Muscle of arm (tissue), 12 donors: ENCODE data around the gene DCAF12. TPM values are rescaled to one million over a fixed set of nuclear protein-coding genes. Genes with fewer than 3 reads are reported as not detected.

ENCODE experiments used
- DNase-seq: peaks from one replicate; pipeline ENCODE4 v3.0.0-alpha.2; 2013
- polyA plus RNA-seq, 12 donors: library from polyadenylated mRNA; unstranded; fragments of 120-200 nt; gene quantifications; one replicate each; pipeline ENCODE4 v1.2.1, GENCODE V29; 2013; ENCODE audit not compliant: insufficient read length in 12 of 12

DCAF12 gene
- polyA plus RNA-seq, 12 donors: 28.9 to 54.3 (median 39.5) TPM; not detected in 1

DNA sequence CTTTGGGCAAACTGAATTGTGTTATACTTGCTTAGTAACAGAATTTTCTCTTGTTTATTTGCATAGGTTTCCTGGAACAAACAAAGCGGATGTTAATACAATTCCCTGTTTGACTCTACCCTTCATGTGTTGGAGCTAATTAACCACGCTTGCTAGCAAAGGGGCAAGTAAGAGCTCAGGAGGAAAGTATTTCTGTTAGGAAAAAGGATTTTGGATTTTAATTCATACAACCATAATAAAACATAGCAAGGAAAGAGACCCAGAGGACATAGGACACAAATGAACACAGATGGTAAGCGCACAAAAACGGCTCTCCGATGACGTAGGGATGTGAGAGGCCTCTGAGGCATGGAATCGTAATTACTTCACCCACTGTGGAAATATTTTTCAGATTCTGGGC is 5.1 kb upstream of the DCAF12 start:
- DNase-seq: no peak

DNA sequence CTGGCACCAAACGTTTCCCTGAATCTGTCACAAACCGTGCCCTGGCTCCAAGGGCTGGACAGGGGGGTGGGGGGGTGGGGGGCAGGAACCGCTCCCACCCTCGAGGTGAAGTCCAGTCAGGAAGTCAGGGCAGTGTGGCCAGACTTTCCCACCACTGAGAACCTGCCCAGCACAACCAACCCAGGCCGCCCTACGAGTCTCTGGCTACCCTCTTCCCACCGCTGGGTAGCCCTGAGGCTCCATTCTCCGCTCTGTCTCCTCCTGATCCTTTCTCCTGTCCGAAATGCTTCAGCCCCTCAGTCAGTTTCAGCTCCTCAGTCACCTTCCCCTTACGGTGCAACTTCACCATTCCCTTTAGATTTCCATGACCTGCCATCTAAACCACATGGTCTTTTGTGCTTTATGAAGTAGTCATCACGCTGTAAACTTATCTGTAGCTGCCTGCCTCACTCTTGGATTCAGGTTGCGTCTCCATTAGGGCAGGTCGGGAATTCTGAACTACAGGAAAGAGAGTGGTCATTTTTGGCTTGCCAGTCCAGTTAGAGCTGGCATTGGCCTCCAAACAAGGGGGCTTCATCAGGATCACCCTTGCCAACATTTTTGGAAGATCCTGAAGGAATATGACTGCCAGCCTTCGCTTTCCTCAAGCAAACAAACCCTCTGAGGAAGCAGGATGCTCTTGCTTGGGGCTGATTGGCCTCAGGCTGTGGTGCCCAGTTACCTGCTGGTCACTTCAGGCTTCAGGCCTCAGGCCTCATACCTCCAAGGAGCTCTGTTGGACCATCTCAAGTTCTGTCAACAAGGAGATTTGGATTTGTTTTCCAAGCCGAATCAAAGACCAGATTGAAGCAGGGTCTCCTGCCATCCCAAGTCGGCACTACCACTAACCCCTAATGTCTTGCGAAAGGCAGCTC is 794 bp upstream of the DCAF12 start:
- no peak for DNase-seq

DNA sequence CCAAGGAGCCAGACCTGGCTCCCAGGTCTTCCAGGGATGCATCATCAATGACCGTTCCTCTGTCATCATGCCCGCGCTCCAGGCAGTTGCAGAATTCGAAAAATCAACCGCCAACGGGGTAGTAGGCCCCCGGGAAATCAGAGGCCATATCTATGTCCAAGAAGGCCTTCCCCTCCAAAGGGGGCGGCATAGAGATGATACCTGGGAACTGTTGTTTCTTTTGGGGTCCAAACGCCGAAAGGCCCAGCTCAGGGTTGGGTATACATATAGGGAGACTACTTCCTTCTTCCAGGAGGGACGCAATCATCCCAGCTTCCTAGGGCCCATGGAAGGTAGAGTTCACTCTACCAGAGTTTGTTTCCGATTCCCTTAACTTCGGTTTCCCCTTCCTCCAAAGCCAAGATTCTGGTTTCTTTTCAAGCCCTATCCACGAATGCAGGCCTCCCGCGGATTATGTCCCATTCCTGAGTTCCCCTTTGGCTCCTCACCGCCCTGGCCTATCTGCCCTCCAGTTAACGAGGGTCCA is 754 bp downstream of the DCAF12 start:
- DNase-seq: peak; percentile 13

DNA sequence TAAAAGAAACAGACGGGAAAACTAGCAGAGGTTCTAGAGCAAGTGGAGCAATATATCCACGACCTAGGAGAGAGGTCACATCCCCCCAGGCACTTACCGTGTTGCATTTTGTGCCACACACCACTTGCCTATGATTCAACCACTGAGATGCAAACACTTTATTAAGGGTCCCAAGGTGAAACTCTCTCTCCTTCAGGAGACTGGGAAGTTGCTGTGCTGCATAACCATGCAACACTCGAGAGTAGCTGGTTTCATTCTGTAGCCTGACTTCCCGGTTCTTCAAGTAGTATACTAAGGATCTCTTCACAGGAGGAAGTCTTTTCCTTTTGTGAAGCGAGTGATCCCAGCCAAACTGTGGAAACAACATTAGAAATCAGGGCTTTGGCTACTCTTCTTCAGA is 1.6 kb downstream of the DCAF12 start:
- no peak for DNase-seq

DNA sequence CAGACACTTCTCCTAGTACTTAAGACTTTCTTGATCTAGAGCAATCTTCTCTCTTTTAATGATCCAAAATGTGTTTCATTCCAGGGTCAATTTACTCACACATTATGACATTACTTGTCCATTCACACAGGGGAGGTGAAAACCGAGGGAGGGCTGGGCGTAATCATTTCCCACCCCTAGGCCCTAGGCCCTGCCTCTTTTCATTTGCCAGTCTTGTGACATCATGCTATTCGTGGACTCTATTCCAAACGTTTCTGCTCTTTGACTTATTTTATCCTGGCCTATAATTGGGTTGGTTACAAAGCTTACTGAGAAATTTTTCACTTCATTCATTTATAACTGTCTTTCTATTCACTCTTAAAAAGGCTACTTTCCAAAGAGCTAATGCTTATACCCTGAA is 2.4 kb downstream of the DCAF12 start:
- DNase-seq: no peak

- DNase-seq: peak; percentile 18
Observed at GRCh38 chr9:34123682-34124081, 2.8 kb downstream of the DCAF12 start.

DNA sequence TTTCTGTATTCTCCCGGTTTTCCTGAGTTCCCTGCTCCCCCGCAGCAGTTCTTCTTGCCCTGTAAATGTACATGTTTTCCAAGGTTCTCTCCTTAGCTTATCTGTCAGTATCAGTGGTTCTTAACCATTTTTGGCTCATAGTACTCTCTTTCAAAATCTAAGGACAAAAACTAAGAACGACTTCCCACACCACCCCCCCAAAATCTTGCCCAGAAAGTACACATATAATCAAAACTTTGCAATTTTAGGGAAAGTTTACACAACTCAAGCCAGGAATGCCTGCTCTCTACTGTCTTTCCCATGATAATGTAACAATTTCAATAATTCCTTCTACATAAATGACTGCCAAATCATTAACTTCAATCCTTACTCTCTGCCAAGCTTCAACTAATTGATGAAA is 4.5 kb downstream of the DCAF12 start:
- no peak for DNase-seq

- no peak for DNase-seq
Observed at GRCh38 chr9:34119713-34120112, 6.8 kb downstream of the DCAF12 start.

DNA sequence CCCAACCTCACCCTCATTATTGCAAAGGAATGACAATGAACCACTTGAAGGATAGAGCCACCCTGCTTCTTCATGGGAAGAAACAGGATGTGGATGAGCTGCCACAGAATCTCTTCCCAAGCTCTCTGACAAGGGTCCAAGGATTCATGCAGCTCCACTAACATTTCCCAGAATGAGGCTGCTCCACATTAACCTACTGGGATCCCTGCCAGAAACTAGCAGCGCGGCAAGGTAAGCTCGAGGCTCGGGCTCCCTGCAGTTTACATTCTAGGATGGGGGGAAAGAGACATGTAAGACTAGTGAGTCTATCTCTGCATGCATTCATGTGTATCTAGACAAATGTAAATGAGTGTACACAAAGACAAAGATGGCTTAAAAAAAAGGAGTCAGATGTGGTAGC is 12.1 kb downstream of the DCAF12 start:
- DNase-seq: no peak

DNA sequence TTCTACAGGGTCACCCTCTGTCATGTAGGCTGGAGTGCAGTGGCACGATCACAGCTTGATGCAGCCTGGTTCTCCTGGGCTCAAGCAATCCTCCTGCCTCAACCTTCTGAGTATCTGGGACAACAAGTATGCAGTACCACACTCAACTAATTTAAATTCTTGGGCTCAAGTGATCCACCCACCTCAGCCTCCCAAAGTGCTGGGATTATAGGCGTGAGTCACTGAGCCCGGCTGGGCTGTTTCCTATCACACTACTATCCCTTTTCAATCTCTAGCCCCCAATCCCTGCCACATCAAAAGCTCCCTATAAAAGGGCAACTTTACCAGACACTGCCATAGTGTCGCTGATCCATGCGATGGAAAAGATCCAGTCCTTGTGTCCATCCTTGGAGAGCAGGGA is 20.4 kb downstream of the DCAF12 start:
- DNase-seq: no peak

GRCh38 chr9:34102796-34103195 is 23.7 kb downstream of the DCAF12 start:
- DNase-seq: no peak

DNA sequence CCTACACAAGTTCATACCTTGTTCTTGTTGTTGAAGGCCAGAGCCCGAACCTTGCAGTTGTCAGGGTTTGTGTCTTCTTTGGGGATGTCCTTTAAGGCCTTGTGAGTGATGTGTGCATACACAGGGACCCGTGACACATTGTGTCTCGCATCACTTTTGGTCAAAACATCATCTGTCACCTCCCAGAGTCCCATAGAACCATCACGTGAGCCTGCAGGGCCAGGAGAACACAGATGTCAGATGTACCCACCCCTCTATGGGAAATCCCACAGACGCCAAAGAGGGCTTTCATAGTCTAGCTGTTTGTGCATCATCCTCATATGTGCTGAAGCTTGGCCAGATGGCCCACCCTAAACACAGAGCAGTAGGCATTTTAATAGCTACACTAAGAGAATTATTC is 28.2 kb downstream of the DCAF12 start:
- DNase-seq: no peak

DNA sequence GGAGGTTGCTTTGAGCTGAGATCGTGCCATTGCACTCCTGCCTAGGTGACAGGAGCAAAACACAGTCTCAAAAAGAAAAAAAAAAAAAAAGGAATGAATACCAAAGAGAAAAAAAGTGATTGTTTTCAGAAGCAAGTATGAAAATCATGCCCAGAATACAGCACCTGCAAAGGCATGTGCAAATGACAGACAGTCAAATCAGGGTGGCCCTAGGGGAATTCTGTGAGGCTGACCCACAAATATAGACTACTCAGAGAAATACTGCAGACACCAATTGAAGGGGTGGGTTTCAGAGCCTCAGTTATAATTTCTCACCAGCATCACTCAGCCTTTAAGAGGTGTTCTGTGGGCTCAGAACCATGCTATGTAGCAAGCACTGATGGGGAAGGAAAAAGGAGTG is 28.6 kb downstream of the DCAF12 start:
- no peak for DNase-seq

DNA sequence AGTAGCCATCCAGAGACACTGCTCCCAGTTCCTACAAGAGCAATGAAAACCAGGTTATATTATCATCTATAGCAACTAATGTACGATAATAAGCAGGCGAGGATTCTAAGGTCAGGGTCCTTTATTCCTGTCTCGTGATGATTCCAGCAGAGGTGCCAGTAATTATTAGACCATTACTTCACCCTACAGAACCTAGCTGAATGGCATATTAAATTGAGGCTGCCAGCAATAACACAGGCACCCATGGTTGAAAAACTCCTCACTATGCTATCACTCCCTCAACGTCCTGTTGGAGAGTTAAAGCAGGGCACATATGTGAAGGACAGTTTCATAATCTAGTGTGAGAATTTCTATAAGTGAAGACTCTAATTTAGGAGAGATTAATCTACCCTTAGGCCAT is 29.7 kb downstream of the DCAF12 start:
- DNase-seq: no peak

DNA sequence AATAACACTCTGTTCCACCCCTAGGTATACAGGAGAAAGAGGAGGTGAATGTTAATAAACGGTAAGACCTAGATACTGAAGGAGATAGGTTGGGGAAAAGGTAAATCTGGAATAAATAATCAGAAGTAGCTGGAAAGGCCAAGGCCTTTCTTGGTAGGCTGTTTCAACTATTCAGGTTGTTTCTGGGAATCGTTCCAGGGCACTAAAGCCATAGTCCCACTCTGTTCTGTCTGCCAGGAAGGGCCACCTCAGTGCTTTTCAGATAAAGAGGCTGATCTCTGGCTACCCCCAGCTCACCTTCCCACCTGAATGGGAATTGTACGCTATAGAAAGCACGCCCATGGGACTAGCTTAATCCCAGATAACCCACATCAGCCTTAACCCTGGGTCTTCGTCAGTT is 32.9 kb downstream of the DCAF12 start:
- no peak for DNase-seq

DNA sequence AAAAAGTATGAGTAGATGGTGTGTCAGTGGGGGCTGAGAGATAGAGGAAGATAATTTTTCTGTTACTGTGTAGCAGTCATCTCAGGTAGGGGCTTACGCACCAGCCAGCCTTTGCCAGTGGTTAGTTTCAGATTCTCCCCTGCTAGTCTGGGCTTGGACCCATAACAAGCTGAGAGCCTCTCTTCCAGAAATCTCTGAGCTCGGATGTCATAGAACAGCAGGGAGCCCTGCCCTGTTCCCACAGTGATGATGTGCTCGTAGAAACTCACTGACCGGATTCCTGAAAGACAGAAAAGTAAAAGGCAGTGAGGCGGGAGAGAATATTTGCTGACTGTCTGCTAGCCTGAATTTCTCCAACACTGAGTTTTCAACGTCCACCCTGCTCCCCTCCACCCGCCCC is 37.2 kb downstream of the DCAF12 start:
- no peak for DNase-seq

- DNase-seq: no peak
Observed at GRCh38 chr9:34087370-34087769, 39.1 kb downstream of the DCAF12 start.

DNA sequence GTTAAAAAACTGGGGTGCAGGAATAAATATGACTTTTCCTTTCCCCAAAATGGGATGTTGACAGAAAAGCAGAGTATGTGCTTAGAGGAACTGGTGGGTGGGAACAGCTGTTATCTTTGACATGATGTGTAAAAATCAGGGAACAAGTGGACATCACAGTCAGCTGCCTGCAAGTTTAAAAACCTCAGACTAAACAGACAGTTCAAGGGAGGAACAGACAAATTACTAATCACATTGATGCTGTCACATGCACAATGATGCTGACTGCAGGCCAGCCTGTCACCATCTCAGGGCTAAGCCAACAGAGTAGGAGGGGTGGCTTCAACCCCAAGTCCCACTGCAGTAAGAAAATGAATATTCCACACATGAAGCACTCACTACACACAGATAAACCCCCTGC is 39.6 kb downstream of the DCAF12 start:
- DNase-seq: no peak

GRCh38 chr9:34085581-34086500 is 40.7 kb downstream of the DCAF12 start:
- DNase-seq: no peak

GRCh38 chr9:34084562-34084961 is 41.9 kb downstream of the DCAF12 start:
- DNase-seq: peak; percentile 25

DNA sequence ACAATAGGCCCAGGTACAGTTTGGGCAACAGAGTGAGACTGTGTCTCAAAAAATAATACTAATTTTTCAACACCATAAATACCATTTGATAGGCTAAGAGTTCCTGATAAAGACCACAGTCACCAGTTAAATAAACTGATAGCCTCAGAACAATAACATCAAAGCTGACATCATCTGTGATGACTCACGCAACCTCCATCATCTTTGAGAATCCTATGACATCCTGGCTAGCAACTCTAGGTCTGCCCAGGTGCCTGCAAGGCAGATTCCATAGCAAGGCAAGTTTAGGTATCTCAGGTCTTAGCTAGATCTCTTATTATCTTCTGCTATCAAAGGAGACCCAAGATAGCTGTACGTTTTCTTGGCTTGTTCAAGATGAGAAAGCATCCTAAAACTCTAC is 47.3 kb downstream of the DCAF12 start:
- DNase-seq: no peak

GRCh38 chr9:34072868-34073590 is 53.5 kb downstream of the DCAF12 start:
- no peak for DNase-seq
